A673 (cell line): ENCODE results near the gene LRRC27. TPM values are rescaled to one million over a fixed set of nuclear protein-coding genes. Genes with fewer than 3 reads are reported as not detected.

ENCODE experiments used
- BruUV-seq: library from RNA; stranded (reverse); fragments of 400-500 nt; replicated peaks from 2 replicates; lab custom pipeline; 2021; lab: Mats Ljungman, UMichigan
- CTCF ChIA-PET: fragments of 300-600 bp; sonication (Branson Sonifier 250); formaldehyde crosslinking; loops from one replicate; lab custom pipeline; 2022; ENCODE audit warnings: antibody characterized with exemption; lab: Charles Lee
- POLR2A ChIA-PET: fragments of 300-600 bp; sonication (Branson Sonifier 250); formaldehyde crosslinking; loops from one replicate; lab custom pipeline; 2022; ENCODE audit warnings: antibody characterized with exemption; ENCODE audit not compliant: low non-redundant PET; lab: Charles Lee
- DNase-seq: peaks from one replicate; pipeline ENCODE4 v3.0.0-alpha.2; 2015; ENCODE audit warnings: low spot score
- H3K27ac ChIP-seq: fragments of 200-600 bp; sonication (generic); 2 replicates; pipeline ENCODE4 v1.5.1; 2016; ENCODE audit warnings: mixed run types, low read depth, mild to moderate bottlenecking, mixed read lengths, antibody characterized with exemption, low read length; ENCODE audit not compliant: poor library complexity, severe bottlenecking
- H3K27me3 ChIP-seq: fragments of 200-600 bp; sonication (generic); replicated peaks from 2 replicates; pipeline ENCODE4 v1.6.1; 2017; ENCODE audit warnings: mixed run types, low read depth, mild to moderate bottlenecking, mixed read lengths, antibody characterized with exemption, low read length; ENCODE audit not compliant: insufficient read depth, poor library complexity
- H3K36me3 ChIP-seq: fragments of 200-600 bp; sonication (generic); 2 replicates; pipeline ENCODE4 v1.6.1; 2016; ENCODE audit warnings: mixed run types, mild to moderate bottlenecking, mixed read lengths, antibody characterized with exemption, low read length; ENCODE audit not compliant: insufficient read depth, poor library complexity, severe bottlenecking
- H3K4me1 ChIP-seq: fragments of 200-600 bp; sonication (generic); 2 replicates; pipeline ENCODE4 v1.6.1; 2017; ENCODE audit warnings: mixed run types, mild to moderate bottlenecking, mixed read lengths, antibody characterized with exemption, low read length; ENCODE audit not compliant: insufficient read depth, poor library complexity, severe bottlenecking
- H3K4me3 ChIP-seq: fragments of 200-600 bp; sonication (generic); 2 replicates; pipeline ENCODE4 v1.5.1; 2016; ENCODE audit warnings: low read depth, mixed run types, mild to moderate bottlenecking, mixed read lengths, low read length; ENCODE audit not compliant: poor library complexity, severe bottlenecking
- H3K9me3 ChIP-seq: fragments of 200-600 bp; sonication (generic); 2 replicates; pipeline ENCODE4 v1.6.1; 2016; ENCODE audit warnings: mixed run types, low read depth, mild to moderate bottlenecking, mixed read lengths, antibody characterized with exemption, low read length; ENCODE audit not compliant: poor library complexity, severe bottlenecking
- EZH2 ChIP-seq: fragments of 200-600 bp; sonication (generic); IDR thresholded peaks from 2 replicates; pipeline ENCODE4 v1.6.1; 2017; ENCODE audit warnings: borderline replicate concordance, low read depth, mild to moderate bottlenecking, mixed read lengths, antibody characterized with exemption, low read length; ENCODE audit not compliant: poor library complexity, severe bottlenecking
- intact Hi-C: fragments of 100-400 bp; cut with micrococcal nuclease; formaldehyde crosslinking; loops from one replicate; pipeline ENCODE4 v1.10.0; 2022; ENCODE audit not compliant: unreplicated experiment
- total RNA-seq: library from RNA; stranded (reverse); gene quantifications from 2 replicates; pipeline ENCODE4 v1.2.3, GENCODE V29; 2021
- TF ChIP-seq, protein P1 (sequence below): fragments of 300-800, 200-600 bp; sonication (generic); conservative IDR thresholded peaks from 2 replicates; pipeline ENCODE4 v1.5.1; 2017; ENCODE audit warnings: low read depth, mild to moderate bottlenecking, antibody characterized with exemption, low read length, moderate library complexity, mixed read lengths

Gene LRRC27
- total RNA-seq, 1 experiment from 2014 or later, result 11.5 TPM

DNA sequence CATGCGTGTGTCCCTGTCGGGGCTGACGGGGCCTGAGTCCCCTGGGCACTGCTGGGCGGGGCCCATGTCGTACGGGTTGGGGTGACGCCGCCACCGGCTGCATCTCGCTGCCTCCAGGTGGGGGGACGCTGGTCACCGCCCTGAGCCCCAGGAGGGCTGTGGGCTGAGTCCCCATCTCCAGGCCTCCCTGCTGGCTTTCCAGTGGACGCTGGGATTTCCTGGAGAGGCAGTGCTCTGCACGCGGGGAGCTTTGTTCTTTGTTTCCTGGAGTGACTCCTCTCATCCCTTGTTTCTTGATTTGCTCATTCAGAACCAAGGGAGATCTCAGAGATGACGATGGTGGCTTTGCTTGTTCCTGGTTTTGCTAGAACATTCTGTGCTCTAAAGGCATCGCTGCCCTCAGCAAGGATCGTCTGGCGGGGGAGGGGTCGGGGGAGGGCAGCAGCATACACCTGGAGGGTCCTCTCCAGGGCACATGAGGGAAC lies 86.0 kb downstream of the LRRC27 start:
- Histone ChIP-seq H3K4me3 (no peak overlapping the region), H3K27ac (peak overlapping the region; percentile 47), H3K36me3 (no peaks in the 10 kb centered on the region), H3K27me3 (no peaks in the 10 kb centered on the region), H3K4me1 (peaks cover 41% of the 10 kb centered on the region), H3K9me3 (no peaks in the 10 kb centered on the region)
- no TSS peak for BruUV-seq
- DNase-seq, result no peak
- TF ChIP-seq, protein P1, sequence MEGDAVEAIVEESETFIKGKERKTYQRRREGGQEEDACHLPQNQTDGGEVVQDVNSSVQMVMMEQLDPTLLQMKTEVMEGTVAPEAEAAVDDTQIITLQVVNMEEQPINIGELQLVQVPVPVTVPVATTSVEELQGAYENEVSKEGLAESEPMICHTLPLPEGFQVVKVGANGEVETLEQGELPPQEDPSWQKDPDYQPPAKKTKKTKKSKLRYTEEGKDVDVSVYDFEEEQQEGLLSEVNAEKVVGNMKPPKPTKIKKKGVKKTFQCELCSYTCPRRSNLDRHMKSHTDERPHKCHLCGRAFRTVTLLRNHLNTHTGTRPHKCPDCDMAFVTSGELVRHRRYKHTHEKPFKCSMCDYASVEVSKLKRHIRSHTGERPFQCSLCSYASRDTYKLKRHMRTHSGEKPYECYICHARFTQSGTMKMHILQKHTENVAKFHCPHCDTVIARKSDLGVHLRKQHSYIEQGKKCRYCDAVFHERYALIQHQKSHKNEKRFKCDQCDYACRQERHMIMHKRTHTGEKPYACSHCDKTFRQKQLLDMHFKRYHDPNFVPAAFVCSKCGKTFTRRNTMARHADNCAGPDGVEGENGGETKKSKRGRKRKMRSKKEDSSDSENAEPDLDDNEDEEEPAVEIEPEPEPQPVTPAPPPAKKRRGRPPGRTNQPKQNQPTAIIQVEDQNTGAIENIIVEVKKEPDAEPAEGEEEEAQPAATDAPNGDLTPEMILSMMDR, result no peak
- no peak for TF ChIP-seq EZH2
- CTCF ChIA-PET, result no interaction called here
- intact Hi-C loops, result no loop called here
- POLR2A ChIA-PET, result no interaction called here

DNA sequence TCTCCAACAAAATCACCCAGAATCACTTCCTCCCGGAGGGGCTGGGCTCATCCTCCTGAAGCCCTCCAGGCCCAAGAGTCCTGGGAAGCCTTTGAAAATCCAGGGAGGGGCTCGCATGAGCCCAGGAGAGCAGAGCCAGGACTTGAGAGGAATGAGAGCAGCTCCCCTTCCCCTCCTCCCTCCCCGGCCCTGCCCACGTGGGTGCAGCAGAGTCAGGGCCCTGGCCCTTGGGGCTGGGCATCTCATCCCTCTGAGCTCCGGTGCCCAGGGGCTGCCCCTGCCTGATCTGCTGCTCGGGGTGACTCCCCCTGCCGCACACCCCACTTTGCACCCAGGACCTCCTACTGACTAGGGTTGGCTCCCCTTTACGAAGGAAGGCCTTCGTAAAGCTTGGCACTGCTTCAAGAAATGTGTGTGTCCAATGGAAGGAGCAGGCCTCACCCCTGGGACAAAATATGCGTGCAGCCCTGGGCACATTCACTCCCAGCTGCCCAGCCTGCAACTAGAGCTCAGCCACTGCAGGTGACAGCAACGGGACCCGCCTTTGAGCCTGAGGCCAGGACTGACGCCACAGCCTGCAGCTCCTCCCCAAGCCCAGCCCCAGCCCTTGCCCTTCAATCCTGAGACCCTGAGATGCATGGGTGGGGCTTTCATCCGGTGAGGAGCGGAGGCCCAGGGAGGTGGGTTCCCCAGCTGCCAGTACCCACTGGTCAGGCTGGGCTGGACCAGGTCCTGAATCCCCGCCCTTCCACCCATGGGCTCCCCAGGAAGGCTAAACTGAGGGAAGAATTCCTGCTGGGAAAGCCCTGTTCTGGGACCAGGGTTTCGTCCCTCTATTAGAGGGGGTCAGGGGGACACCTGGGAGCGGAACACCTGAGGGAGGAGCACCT lies 86.8 kb downstream of the LRRC27 start:
- Histone ChIP-seq H3K27me3 (no peaks in the 10 kb centered on the region), H3K4me1 (peaks cover 35% of the 10 kb centered on the region), H3K4me3 (no peak overlapping the region), H3K36me3 (no peaks in the 10 kb centered on the region), H3K27ac (peak overlapping the region; percentile 42), H3K9me3 (no peaks in the 10 kb centered on the region)
- BruUV-seq, result no TSS peak
- ChIA-PET CTCF (no interaction called here), POLR2A (no interaction called here)
- TF ChIP-seq, protein P1, result no peak
- no peak for TF ChIP-seq EZH2
- intact Hi-C loops, result no loop called here
- no peak for DNase-seq

DNA sequence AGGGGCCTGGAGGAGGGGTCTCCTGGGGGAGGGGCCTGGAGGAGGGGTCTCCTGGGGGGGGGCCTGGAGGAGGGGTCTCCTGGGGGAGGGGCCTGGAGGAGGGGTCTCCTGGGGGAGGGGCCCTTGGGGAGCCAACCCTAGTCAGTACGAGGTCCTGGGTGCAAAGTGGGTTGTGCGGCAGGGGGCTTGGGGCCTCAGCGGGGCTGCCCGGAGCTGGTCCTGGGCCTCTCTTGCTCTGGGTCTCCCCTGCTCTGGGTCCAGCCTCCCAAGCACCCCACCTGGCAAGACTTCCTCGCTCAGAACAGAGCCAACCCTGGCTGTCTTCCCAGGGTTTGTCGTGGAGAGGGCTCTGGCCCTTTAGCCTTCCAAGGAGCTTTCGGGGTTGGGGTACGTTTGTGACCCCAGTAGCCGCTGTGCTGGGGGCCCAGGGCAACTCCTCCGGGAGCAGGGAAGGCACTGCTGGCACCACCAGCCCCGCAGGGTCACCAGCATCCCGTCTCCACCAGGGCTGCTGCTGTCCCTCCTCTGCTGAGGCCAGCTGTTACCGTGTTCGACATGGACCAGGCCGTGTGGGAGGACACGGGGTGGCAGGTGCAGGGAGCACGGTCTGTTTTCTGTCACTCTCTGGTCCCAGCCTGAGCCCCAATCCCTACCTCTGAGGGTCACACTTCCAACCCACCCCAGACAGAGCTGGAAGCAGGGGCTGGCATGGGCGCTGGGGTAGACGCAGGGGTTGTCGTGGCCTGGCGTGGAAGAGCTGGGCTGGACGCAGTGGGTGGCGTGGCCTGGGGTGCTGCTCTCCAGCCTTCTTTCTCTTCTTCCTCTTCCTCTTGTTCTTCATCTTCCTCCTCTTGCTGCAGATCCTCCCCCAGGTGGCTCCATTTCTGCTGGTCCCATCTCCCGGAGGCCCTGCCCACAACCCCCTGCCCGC lies 87.8 kb downstream of the LRRC27 start:
- no peaks in the 10 kb centered on the region for H3K27me3 ChIP-seq
- ChIA-PET CTCF (no interaction called here), POLR2A (no interaction called here)
- BruUV-seq, result no TSS peak
- DNase-seq, result no peak
- no peak overlapping the region for H3K4me3 ChIP-seq
- no peaks in the 10 kb centered on the region for H3K9me3 ChIP-seq
- peak overlapping the region; percentile 23 for H3K27ac ChIP-seq
- H3K36me3 ChIP-seq, result no peaks in the 10 kb centered on the region
- peaks cover 30% of the 10 kb centered on the region for H3K4me1 ChIP-seq
- intact Hi-C loops, result no loop called here
- TF ChIP-seq, protein P1, result no peak
- TF ChIP-seq EZH2, result no peak
